Measurements from ENCODE around the gene CPM. TPM values are rescaled to one million over a fixed set of nuclear protein-coding genes. Genes with fewer than 3 reads are reported as not detected.

CPM gene
- total RNA-seq, 2 experiments from 2014 or later: 3.8 to 13.0 TPM

DNA sequence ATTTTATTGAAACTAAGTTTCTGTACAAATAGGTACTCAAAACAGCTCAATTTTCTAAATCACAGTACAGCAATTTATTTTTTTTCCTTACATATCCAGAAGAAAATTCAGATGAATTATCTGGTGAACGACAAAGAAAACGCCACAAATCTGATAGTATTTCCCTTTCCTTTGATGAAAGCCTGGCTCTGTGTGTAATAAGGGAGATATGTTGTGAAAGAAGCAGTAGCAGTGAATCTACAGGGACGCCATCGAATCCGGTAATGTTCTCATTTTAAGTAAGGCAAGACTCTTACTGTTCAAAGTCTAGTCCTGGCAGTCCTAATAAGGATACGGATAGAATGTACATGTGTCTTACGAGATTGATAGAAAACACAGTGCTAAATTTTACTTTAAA, 104.3 kb downstream of the CPM start:
- no peak overlapping the region for H3K27ac ChIP-seq (ENCODE audit: low read depth, low read length, poor library complexity, severe bottlenecking)

DNA sequence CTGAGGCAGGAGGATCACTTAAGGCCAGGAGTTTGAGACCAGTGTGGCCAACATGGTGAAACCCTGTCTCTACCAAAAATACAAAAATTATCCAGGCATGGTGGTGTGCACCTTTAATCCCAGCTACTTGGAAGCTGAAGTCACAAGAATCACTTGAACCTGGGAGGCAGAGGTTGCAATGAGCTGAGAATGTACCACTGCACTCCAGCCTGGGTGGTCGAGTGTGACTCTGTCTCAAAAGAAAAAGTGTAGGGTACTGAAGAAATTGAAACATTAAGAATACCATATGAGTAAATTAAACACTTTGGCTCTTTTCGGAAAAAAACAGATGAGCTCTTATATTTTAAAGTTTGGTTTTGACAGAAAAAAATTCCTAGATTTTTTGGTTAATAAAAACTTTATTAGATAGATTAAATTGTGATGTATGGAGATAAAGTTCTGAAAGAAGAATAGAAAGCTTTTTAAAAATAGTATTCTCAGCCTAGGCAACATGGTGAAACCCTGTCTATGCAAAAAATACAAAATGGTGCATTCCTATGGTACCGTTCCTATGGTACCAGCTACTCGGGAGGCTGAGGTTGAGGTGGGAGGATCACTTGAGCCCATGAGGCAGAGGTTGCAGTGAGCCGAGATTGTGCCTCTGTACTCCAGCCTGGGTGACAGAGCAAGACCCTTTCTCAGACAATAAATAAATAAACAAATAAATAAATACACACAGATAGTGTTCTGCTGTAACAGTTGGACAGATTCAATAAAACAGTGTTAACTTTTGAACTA, 104.9 kb downstream of the CPM start:
- Histone ChIP-seq H3K4me3 (ENCODE audit: low read depth, low read length, poor library complexity, severe bottlenecking) (no peak overlapping the region), H3K27ac (ENCODE audit: low read depth, low read length, poor library complexity, severe bottlenecking) (no peak overlapping the region), H3K36me3 (ENCODE audit: insufficient read depth, low read length) (peaks cover 97% of the 10 kb centered on the region), H3K9me2 (ENCODE audit: insufficient read depth, low read length) (no peaks in the 10 kb centered on the region), H3K9me3 (ENCODE audit: low read length) (no peaks in the 10 kb centered on the region), H3K79me2 (ENCODE audit: insufficient read depth, low read depth, low read length) (peaks cover 61% of the 10 kb centered on the region), H4K20me1 (ENCODE audit: insufficient read depth, low read length) (peaks cover 21% of the 10 kb centered on the region; the same call in 1 of the 2 replicates), H3K4me2 (ENCODE audit: low read length) (no peak overlapping the region), H3K4me1 (ENCODE audit: insufficient read depth, low read length, poor library complexity, severe bottlenecking) (peaks cover 9% of the 10 kb centered on the region), H2AFZ (ENCODE audit: low read length) (no peak overlapping the region)
- intact Hi-C loops (cut with micrococcal nuclease; ENCODE audit: unreplicated experiment): no loop called here
- no peak for DNase-seq (ENCODE audit: low spot score)
- POLR2A ChIA-PET: interaction anchor here (0.8 to 1.3 kb wide), 7 partner anchors 8 to 55 kb away, joined by 3 to 9 read pairs (median 3); no protein-coding TSS in a partner anchor
- TF ChIP-seq, protein P1, sequence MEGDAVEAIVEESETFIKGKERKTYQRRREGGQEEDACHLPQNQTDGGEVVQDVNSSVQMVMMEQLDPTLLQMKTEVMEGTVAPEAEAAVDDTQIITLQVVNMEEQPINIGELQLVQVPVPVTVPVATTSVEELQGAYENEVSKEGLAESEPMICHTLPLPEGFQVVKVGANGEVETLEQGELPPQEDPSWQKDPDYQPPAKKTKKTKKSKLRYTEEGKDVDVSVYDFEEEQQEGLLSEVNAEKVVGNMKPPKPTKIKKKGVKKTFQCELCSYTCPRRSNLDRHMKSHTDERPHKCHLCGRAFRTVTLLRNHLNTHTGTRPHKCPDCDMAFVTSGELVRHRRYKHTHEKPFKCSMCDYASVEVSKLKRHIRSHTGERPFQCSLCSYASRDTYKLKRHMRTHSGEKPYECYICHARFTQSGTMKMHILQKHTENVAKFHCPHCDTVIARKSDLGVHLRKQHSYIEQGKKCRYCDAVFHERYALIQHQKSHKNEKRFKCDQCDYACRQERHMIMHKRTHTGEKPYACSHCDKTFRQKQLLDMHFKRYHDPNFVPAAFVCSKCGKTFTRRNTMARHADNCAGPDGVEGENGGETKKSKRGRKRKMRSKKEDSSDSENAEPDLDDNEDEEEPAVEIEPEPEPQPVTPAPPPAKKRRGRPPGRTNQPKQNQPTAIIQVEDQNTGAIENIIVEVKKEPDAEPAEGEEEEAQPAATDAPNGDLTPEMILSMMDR (conservative IDR thresholded peaks at IDR 0.05; ENCODE audit: low read length): no peak
- TF ChIP-seq EZH2phosphoT487 (IDR thresholded peaks at IDR 0.05; ENCODE audit: borderline replicate concordance, low read depth, low read length): no peak
- CTCF ChIA-PET (ENCODE audit: unreplicated experiment): interaction anchor here (0.6 kb wide), 1 partner anchor 121 kb away, joined by 3 read pairs; no protein-coding TSS in a partner anchor
- BruUV-seq (replicated peaks): no TSS peak

More for the DNA sequence above, 104.3 kb downstream of the CPM start:
- Histone ChIP-seq H3K79me2 (ENCODE audit: insufficient read depth, low read depth, low read length) (peaks cover 59% of the 10 kb centered on the region; the same call in 1 of the 2 replicates), H2AFZ (ENCODE audit: low read length) (no peak overlapping the region), H3K4me3 (ENCODE audit: low read depth, low read length, poor library complexity, severe bottlenecking) (no peak overlapping the region), H3K4me2 (ENCODE audit: low read length) (no peak overlapping the region), H3K9me2 (ENCODE audit: insufficient read depth, low read length) (no peaks in the 10 kb centered on the region), H3K4me1 (ENCODE audit: insufficient read depth, low read length, poor library complexity, severe bottlenecking) (peaks cover 9% of the 10 kb centered on the region), H3K9me3 (ENCODE audit: low read length) (no peaks in the 10 kb centered on the region), H4K20me1 (ENCODE audit: insufficient read depth, low read length) (peaks cover 19% of the 10 kb centered on the region), H3K36me3 (ENCODE audit: insufficient read depth, low read length) (peaks cover 96% of the 10 kb centered on the region)
- no TSS peak for BruUV-seq (replicated peaks)
- ChIA-PET POLR2A (interaction anchor here (1.0 to 1.3 kb wide), 6 partner anchors 9 to 55 kb away, joined by 3 to 9 read pairs (median 4); no protein-coding TSS in a partner anchor), CTCF (ENCODE audit: unreplicated experiment) (no interaction called here)
- TF ChIP-seq, protein P1 (conservative IDR thresholded peaks at IDR 0.05; ENCODE audit: low read length): no peak
- no peak for TF ChIP-seq EZH2phosphoT487 (IDR thresholded peaks at IDR 0.05; ENCODE audit: borderline replicate concordance, low read depth, low read length)
- intact Hi-C loops (cut with micrococcal nuclease; ENCODE audit: unreplicated experiment): no loop called here
- DNase-seq (ENCODE audit: low spot score): no peak
